ENCODE data around the gene SLPI.

SLPI gene, protein sequence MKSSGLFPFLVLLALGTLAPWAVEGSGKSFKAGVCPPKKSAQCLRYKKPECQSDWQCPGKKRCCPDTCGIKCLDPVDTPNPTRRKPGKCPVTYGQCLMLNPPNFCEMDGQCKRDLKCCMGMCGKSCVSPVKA

DNA sequence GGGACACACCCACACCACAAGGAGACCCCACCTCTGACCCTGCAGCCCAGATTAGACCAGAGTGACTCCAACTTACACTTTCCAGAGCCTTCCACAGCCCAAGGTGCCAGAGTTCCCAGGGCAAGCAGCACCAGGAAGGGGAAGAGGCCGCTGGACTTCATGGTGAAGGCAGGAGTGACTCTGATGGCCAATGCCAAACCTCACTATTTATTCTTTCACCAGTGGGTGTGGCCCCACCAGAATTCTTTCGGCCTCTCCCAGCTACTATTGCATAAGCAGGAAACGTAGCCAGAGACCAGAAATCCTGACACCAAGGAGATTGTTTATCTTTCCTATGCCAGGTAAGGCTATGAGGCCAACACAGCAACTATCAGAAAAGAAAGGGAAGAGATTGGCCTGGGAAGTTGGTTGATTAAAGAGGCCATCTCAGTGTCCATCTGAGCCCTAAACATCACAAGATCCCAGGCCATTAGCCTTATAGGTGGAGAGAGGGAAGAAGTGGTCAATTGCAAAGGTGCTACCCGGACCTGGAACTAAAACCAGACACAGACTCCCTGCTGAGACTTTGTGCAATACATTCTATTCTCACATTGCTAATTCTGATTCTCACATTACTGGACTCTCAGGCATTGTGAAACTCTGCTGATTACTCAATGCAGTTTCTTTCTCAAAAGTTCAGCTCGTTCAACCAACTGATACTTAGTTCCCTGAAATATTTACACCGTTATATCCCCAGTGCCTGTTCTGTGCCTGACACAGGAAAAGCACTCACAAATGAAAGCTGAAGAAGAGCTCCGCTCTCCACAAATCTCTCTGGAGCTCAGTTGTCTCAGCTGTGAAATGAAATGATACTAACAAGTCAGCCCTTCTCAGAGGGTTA lies at the start of gene SLPI:
Gene SLPI, minus strand, starts transcription at position 182 of the 880 bp plus-strand sequence. Its CDS starts 21 bp downstream, at position 161.
- no peak for ATAC-seq

DNA sequence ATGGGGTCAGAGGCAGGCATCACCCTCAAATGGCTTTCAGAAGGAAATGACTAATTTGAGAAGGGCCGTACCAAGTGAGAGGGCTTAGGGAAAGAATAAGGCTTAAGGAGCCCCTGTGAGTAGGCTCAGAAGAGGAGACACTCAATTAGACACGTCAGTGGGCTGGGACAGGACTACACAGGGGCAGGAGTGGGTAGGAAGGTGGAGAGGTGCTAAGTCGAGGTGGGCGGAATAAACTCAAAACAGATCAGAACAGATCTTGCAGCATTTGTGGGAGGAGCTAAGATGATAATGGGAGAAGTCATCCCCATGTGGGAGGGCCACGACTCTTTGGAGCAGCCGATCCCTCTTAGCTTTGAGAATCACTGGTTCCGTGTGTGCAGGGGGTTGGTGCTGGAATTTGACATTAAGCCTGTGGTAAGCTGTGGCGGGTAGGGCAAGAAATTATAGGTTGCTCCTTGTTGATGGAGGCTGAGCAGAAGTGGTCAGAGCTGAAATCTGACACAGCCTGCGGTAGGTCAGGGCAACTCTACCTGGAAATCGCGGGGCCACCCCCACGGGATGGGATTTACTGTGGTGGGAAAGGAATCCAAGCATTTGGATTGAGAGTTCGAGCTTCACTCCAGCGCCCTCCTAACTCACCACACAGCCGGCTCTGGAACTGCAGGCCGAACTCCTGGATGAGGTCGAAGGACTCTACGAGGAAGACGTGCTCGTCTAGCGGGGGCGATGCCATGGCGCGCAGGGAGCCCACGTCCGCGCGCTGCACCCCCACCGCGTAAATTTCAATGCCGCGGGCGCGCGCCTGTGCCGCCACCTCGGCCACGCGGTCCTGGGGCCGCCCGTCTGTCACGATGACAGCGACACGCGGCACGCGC lies 49.5 kb upstream of the SLPI start:
- ATAC-seq = no peak

DNA sequence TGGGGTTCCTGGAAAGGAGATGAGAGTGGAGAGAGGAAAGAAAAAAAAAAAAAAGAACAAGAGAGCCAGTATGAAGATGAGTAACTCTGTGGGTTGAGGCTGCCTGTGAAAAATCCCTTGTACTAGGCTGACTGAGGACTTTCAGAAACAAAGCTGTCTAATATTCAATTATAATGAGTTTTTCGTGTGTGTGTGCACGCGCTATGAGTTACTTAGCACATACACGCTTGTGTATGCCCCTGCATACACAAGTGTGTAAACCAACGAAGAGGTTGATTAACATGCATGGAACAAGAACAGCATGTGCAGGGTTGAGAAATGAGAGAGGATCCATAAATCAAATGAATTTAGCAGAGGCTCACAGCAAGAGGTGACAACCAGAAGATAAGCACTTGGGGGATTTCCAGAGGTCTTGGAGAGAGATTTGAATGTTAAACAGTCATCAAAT lies 47.5 kb upstream of the SLPI start:
- ATAC-seq = peak; percentile 65 to 69

DNA sequence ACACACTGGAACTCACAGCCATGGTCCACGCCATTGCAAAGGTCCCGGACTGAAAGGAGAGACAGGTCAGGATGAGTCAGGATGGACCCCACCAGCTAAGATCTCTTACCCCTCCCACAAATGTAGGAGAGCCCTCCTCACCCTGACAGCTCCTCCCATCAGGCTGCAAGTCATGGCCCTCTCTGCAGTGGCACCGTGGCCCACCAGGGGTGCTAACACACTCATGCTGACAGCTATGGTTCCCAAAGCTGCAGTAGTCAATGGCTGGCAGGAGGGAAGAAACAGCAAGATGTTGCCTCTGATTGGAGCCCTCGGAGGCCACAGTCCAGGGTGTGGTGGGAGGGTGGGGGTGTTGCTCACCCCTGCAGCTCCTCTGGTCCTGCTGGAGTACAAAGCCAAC lies 46.6 kb upstream of the SLPI start:
- peak in 1 of 2 donors; percentile 54 for ATAC-seq

DNA sequence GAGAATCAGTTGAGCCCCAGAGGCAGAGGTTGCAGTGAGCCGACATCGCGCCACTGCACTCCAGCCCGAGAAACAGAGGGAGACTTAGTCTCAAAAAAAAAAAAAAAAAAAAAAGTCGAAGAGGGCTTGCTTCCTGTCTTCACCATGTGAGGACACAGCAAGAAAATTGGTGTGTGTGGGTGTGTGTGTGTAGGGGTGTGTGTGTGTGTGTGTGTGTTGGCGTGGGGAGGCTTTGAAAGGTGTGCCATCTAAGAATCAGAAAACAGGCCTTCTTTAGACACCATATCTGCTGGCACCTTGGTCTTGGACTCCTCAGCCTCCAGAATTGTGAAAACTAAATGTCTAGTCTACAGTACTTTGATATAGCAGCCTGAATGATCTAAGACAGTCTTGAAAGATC lies 45.4 kb upstream of the SLPI start:
- ATAC-seq = no peak

DNA sequence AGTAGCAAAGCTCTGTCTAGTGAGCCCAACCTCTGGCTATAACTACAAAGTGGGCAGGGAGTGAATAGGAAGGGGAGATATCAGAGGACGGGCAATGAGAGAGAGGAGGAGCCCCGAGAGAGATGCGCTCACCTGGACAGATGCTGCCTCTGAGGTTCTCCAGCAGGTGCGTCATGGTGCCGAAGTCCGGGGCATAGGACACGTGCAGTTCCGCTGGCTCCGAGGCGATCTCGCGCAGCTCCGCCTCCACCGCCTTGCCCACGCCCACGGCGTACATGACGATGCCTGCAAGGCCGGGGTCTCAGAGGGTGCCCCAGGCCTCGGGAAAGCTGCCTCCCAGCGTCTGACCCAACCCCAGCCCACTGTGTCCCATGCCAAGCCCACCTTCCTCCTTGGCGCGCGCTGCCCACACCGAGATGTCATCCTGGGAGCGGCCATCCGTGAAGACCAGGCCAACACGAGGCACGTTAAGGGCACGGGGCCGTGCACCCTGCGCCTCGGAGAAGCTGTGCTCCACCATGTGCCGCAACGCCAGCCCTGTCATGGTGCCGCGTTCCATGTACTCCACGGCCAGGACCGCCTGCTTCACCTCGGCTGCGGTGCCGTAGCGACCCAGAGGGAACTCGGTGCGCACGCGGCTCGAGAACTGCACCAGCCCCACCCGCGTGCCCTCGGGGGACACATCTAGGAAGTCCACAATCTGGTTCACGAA lies 43.6 kb upstream of the SLPI start:
- ATAC-seq = no peak

DNA sequence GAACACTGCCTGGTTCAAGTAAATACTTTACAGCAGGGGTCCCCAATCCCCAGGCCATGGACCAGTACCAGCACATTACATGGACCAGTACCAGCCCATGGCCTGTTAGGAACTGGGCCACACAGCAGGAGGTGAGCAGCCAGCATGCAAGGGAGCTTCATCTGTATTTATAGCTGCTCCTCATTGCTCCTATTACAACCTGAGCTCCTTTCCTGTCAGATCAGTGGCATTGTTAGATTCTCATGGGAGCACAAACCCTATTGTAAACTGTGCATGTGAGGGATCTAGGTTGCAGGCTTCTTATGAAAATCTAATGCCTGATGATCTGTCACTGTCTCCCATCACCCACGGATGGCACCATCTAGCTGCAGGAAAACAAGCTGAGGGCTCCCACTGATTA lies 40.3 kb upstream of the SLPI start:
- ATAC-seq = no peak

DNA sequence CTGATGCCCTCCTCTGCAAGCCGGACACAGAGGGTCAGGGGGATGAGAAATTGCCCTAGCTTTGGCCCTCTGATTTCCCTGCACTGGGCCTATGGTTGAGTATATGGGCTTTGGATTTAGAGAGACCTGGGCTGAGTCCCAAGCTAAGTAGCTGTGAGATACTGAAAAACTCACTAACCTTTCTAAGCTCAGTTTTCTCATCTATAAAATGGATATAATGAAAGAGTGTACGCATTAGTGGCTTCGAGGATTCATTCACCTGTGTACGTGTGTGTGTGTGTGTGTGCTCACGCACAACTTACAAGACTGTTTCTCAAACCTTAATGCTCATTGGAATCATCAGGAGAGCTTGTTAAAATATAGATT lies 39.6 kb upstream of the SLPI start:
- ATAC-seq = no peak

DNA sequence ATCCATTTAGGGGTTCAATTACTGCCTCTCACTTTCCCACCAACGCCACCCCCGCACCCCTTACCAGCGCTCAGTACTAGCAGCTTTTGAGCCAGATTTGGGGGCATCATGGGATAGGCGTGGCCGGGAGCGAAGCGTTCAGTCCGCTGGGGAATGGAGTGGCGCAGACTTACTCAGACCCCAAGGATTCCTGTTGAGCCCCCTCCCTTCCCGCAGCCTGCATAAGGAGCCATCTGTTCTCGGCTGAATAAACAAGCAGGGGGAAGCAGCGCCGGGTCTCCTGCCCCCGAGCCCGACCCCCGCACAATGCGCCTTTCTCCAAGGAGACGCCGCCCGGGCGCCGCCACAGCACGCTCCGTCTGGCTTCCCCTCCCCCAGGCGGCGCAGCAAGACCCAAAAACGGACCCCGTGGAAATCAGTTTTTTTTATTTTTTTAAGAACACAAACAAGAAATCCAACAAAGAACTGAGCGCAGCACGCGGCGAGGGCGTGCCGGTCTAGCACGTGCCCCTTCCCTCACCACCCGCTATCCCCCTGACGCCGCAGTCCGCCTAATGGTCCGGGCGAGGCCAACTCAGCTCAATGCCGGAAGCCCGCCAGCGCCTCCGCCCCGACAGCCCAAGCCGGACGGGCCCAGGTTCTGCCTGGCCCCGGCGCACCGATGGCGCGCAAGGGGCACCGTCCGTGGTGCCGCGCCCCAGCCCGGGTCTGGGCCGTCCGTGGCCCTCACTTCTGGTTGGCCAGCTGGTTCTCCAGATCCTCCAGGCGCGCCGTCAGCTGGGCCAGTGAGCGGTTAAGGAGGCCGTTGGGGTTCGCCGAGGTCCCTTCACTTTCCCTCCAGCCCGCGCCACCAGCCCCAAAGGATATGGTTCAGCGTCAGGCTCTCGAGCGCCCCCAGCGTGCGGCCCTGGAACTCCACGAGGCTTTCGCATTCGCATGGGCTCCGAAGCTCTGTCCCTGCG lies 39.0 kb upstream of the SLPI start:
- ATAC-seq = peak; percentile 85 to 91

DNA sequence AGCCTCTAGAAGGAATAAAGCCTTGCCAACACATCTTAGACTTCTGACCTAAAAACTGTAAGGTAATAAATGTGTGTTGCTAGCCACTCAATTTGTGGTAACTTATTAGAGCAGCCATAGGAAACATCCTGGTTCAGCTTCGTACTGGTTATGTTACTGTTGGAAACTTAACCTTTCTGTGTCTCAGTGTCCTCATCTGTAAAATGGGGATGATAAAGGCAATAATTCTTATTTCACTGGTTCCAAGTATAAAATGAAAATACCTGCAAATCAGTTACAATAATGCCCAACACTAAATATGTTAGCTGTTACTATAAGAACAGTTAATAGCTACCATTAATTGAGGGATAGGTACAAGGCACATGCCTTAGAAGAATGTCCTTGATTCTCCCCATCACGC lies 38.0 kb upstream of the SLPI start:
- ATAC-seq = no peak

DNA sequence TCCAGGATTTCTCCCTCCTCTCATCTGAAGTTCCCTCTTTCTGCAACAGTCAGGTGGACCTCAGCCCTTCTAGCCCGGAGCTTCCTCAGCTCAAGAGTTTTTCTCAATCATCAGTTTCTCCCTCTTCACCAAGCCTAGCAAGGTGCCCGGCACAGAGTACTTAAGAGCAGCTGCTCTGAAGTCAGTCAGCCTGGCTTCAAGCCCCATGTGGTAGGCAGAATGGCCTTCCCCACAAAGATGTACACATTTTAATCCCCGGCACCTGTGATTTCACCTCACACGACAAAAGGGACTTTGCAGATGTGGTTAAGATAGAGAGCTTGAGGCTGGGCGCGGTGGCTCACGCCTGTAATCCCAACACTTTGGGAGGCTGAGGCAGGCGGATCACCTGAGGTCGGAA lies 37.2 kb upstream of the SLPI start:
- no peak for ATAC-seq

DNA sequence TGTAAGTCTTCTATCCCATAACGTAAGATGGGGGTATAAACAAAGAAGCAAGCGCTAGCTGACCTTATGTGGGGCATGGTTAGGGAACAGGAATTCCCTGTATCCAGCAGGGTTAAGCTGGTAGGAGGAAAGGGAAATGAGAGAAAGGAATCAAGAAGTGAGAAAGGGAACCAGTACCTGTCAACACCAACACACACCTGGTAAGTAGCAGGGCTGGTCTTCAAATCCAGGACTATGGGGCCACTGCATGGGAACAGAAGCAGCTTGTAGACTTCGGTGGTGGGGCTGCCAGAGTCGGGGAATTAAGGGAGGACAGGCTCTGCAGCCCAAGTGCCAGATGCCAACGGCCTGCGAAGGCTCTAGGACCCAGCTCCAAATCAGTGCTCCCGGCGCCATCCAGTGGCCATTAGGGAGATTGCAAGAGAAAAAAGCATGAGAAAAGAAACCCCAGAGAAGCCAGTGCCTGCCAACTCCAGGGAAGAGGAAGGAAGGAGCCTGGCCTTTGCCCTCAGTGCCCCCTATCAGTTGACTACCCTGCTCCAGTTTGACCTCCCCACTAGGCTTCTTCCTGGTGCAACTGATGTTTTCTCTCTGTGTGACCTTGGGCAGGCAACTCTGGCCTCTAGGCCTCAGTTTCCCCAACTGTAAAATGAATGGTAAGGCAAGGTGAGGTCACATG lies 36.5 kb upstream of the SLPI start:
- peak; percentile 14 to 26 for ATAC-seq

DNA sequence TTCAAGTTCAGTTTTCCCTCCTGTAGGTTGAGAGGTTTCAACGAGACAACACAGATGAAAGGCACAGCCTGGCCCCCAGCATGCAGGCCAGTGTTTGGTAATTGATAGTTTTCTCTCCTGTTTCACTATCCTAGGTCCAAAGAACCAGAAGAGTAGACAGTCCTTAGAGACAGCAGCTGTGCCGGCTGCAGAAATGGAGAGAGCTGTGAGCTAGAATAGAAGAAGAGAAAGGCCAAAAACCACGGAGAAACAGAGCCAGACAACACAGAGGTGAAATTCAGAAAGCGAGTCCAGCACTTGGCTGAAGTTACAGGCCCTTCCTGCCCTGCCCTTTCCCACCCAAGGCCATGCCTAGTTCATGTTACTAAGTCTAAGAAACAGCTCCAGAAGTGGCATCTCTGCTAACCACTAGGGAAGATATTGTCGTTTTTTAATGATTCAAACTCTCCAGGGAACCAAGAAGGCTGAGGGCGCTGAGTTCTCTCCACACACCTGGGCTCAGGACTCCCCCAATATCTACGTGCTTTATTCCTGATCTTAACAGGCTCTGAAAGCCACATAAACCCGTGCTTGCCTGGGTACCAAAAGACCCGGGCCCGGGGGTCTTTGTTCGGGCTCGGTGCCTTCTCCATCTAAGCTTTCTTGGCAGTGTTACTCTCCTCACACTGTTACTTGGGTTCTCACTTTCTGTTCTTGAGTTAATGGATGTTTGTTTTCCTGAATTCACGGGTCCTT lies 35.7 kb upstream of the SLPI start:
- ATAC-seq = no peak

DNA sequence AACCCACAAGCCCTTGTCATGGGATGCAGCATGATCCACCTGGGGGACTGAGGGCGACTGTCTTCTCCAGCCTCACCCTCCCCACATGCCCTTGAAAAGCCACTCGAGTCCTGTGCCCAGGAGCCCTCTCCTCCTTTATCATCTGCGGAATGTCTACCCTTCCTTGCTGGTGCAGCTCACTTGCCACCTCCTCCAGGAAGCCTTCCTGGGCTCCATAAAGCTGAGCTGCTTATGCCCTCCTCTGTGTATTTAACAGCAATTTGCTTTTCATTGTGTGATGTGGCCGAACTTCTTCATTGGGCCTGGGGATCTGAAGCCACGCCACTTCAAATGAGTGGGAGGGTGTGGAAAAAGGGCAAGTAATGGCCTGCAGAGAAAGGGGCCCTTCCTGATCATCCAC lies 34.5 kb upstream of the SLPI start:
- ATAC-seq = no peak

DNA sequence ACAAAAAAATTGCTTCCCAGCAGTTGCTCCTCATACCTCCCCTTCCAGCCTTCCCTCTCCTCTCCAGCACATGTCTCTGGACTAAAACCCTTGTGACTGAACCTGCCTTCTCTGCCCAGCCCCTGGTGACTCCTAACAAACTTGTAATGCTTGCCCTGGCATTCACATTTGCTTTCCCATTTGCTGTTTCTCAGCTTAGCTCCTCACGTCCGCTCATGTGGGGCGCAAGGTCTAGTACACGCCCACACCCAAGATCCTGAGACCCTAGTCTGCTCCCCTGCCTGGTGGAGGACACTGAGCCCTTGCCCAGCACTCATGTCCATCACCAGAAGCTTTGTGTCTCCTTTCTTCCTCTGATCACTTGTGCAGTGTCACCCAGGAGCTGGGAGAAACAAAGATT lies 34.0 kb upstream of the SLPI start:
- no peak for ATAC-seq

DNA sequence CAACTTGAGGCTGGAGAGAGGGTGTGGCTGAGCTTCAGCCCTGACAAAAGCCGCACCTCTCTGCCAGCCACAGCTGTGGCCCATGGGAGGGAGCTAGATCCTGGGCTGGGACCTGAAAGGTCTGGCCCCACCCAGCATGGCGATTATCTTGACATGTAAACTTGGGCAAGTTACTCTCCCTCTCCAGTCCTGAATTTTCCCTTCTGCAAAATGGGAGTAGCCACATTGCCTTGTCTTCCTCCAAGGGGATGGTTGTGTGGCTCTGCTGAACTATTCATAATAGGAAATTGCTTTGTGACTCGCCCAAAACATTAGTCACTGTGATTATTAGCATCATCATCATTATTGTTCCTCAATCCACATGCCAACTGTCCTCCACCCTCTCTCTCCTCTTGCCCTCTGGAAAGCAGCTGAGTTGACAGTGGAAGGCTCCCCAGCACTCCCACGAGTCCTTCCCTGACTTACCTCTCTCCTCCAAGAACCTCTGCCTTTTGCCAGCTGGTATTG lies 29.2 kb upstream of the SLPI start:
- peak in 1 of 2 donors; percentile 38 for ATAC-seq

DNA sequence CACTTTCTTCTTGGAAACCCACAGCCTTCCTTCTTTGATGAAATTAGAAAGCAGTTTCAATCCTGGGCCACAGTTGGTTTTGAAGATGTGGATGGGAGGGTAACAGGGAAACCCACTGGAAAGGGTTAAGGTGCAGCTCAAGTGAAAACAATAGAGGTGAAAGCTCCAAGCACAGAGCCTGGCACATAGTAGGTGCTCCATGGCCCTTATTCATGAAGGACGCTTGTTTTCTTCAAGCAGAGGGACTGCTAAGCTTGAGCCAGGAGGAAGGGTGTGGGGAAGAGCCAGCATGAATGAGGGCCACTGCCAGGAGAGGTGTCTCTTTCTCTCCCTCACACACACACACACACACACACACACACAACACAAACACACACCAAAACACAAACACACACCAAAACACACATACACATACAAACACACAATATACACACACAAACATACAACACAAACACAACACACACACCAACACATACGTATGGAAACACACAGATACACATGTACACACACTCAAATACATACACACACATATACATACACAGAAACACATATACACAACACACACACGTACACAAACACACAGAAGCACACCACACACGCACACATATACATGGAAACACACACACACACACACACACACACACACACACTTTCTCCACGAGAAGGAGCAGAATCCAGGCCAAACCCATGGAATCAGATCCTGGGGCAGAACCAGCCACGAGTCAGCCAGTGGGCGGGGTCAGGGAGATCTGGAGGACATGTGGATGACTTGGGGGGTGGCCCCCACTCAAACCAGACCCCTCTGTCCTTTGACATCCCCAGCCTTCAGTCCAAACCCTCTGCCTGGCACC lies 28.6 kb upstream of the SLPI start:
- no peak for ATAC-seq

DNA sequence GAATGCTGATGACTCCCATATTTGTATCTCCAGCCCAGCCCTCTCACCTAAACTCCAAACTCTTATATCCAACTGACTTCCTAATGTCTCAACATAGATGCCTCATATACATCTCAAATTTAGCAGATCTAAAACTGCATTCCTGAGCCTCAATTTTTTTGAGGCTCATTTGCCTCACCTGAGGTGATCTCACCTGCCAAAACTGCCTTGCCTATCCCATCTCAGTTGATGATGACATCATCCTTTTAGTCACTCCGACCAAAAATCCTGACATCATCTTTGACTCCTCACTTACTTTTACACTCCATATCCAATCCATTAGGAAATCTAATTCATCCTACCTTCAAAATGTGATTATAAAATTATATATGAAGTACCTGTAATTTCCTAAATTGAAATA lies 25.6 kb upstream of the SLPI start:
- ATAC-seq = no peak

DNA sequence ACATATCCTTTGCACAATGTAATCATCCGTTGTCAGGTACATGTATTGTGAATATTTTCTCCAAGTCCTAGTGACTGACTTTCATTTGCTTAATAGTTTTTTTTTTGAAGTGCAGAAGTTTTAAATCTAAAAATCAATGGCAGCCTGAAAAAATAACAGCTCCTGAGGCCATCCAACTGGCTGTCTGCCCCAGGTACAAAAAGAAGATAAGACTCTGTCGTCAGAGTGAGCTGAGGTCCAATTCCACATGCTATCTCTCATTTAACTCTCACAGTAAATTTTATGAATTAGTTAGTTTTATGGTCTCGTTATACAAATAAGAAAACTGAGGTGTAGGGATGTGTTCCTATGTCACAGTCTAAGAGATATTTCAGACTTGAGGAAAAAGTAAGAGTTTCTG lies 21.0 kb upstream of the SLPI start:
- ATAC-seq = no peak
